Dedifferentiated amniotic fluid mesenchymal stem cell (primary cell): ENCODE results near the gene TEAD1.
A peak's percentile ranks its signal among the peaks of the same experiment; 100 is the strongest.

Experiments used
- DNase-seq: peaks from one replicate; pipeline ENCODE4 v3.0.0-alpha.2; 2016; ENCODE audit errors: extremely low spot score

TEAD1 gene

GRCh38 chr11:12834630-12835029, 160.4 kb downstream of the TEAD1 start:
- DNase-seq, result no peak

- no peak for DNase-seq
Measured at GRCh38 chr11:12835286-12835685, 161.1 kb downstream of the TEAD1 start.

- DNase-seq, result no peak
Measured at GRCh38 chr11:12838463-12839123, 164.4 kb downstream of the TEAD1 start.

GRCh38 chr11:12840871-12841660, 166.8 kb downstream of the TEAD1 start:
- DNase-seq, result no peak

- no peak for DNase-seq
Measured at GRCh38 chr11:12841946-12842630, 167.9 kb downstream of the TEAD1 start.

GRCh38 chr11:12842933-12843636, 168.9 kb downstream of the TEAD1 start:
- DNase-seq, result no peak

- no peak for DNase-seq
Measured at GRCh38 chr11:12845163-12845562, 170.9 kb downstream of the TEAD1 start.

- DNase-seq, result no peak
Measured at GRCh38 chr11:12845739-12846358, 171.6 kb downstream of the TEAD1 start.

GRCh38 chr11:12846786-12847615, 172.8 kb downstream of the TEAD1 start:
- DNase-seq, result no peak

- no peak for DNase-seq
Measured at GRCh38 chr11:12848413-12848812, 174.2 kb downstream of the TEAD1 start.

- no peak for DNase-seq
Measured at GRCh38 chr11:12853325-12853651, 179.1 kb downstream of the TEAD1 start.

GRCh38 chr11:12853652-12854296, 179.6 kb downstream of the TEAD1 start:
- DNase-seq, result no peak

- DNase-seq, result no peak
Measured at GRCh38 chr11:12854297-12854661, 180.1 kb downstream of the TEAD1 start.

- no peak for DNase-seq
Measured at GRCh38 chr11:12854829-12855228, 180.6 kb downstream of the TEAD1 start.

GRCh38 chr11:12856338-12856737, 182.1 kb downstream of the TEAD1 start:
- DNase-seq, result no peak

- DNase-seq, result no peak
Measured at GRCh38 chr11:12857572-12857971, 183.4 kb downstream of the TEAD1 start.

GRCh38 chr11:12859872-12860657, 185.8 kb downstream of the TEAD1 start:
- DNase-seq, result no peak

GRCh38 chr11:12860827-12861226, 186.6 kb downstream of the TEAD1 start:
- no peak for DNase-seq

- peak; percentile 59 for DNase-seq
Measured at GRCh38 chr11:12862696-12863469, 188.7 kb downstream of the TEAD1 start.
